Neutrophil (primary cell): ENCODE measurements around the gene MYO7A.

Source experiments
- H3K27ac ChIP-seq: fragments of 200-600 bp; sonication (generic); 2 replicates; pipeline ENCODE4 v1.5.1; 2016; ENCODE audit warnings: mild to moderate bottlenecking, moderate library complexity
- H3K27me3 ChIP-seq: fragments of 200-600 bp; sonication (generic); 2 replicates; pipeline ENCODE4 v1.6.0; 2016; ENCODE audit warnings: mild to moderate bottlenecking
- H3K36me3 ChIP-seq: fragments of 200-600 bp; sonication (generic); 2 replicates; pipeline ENCODE4 v1.5.1; 2017
- H3K4me1 ChIP-seq, 2 experiments: fragments of 200-600 bp in 1 of 2; sonication (generic) in 1 of 2; 1 replicate in 1 of 2; 2 replicates in 1 of 2; pipeline versions ENCODE4 v1.5.1 to v1.6.1; 2013 to 2016; ENCODE audit warnings: low read depth in 1 of 2, low read length in 1 of 2, mild to moderate bottlenecking in 1 of 2, moderate library complexity in 1 of 2; ENCODE audit not compliant: control insufficient read depth in 1 of 2, insufficient read depth in 1 of 2
- H3K4me3 ChIP-seq, 2 experiments: fragments of 200-600 bp in 1 of 2; sonication (generic) in 1 of 2; 1 replicate in 1 of 2; 2 replicates in 1 of 2; pipeline ENCODE4 v1.5.1; 2013 to 2016; ENCODE audit warnings: low read depth in 1 of 2, low read length in 1 of 2, mild to moderate bottlenecking in 1 of 2, moderate library complexity in 1 of 2
- H3K9me3 ChIP-seq: fragments of 200-600 bp; sonication (generic); 2 replicates; pipeline ENCODE4 v1.5.1; 2016
- CTCF ChIP-seq: fragments of 200-600 bp; sonication (generic); IDR thresholded peaks from 2 replicates; pipeline ENCODE4 v1.5.1; 2016; ENCODE audit warnings: antibody characterized with exemption

Gene MYO7A

GRCh38 chr11:77165066-77165465 is 37.0 kb downstream of the MYO7A start:
- TF ChIP-seq CTCF = no peak
- Histone ChIP-seq H3K27ac (no peak overlapping the region), H3K4me3 (no peak overlapping the region), H3K36me3 (no peaks in the 10 kb centered on the region), H3K27me3 (no peaks in the 10 kb centered on the region), H3K4me1 (no peaks in the 10 kb centered on the region), H3K9me3 (no peaks in the 10 kb centered on the region)

- H3K4me3 ChIP-seq = no peak overlapping the region
- no peaks in the 10 kb centered on the region for H3K9me3 ChIP-seq
- no peak for TF ChIP-seq CTCF
- H3K27ac ChIP-seq = no peak overlapping the region
- H3K36me3 ChIP-seq = no peaks in the 10 kb centered on the region
- no peaks in the 10 kb centered on the region for H3K27me3 ChIP-seq
- no peaks in the 10 kb centered on the region for H3K4me1 ChIP-seq
Measured at GRCh38 chr11:77166021-77166420, 38.0 kb downstream of the MYO7A start.

GRCh38 chr11:77167111-77167626 is 39.1 kb downstream of the MYO7A start:
- no peaks in the 10 kb centered on the region for H3K36me3 ChIP-seq
- no peak for TF ChIP-seq CTCF
- H3K4me3 ChIP-seq = no peak overlapping the region
- H3K4me1 ChIP-seq = no peaks in the 10 kb centered on the region
- no peaks in the 10 kb centered on the region for H3K27me3 ChIP-seq
- H3K27ac ChIP-seq = no peak overlapping the region
- no peaks in the 10 kb centered on the region for H3K9me3 ChIP-seq

GRCh38 chr11:77167791-77168190 is 39.7 kb downstream of the MYO7A start:
- H3K36me3 ChIP-seq = no peaks in the 10 kb centered on the region
- no peaks in the 10 kb centered on the region for H3K9me3 ChIP-seq
- H3K27me3 ChIP-seq = no peaks in the 10 kb centered on the region
- TF ChIP-seq CTCF = no peak
- no peak overlapping the region for H3K27ac ChIP-seq
- no peak overlapping the region for H3K4me3 ChIP-seq
- H3K4me1 ChIP-seq = no peaks in the 10 kb centered on the region

GRCh38 chr11:77170107-77170506 is 42.1 kb downstream of the MYO7A start:
- Histone ChIP-seq H3K4me3 (no peak overlapping the region), H3K9me3 (no peaks in the 10 kb centered on the region), H3K36me3 (no peaks in the 10 kb centered on the region), H3K4me1 (peaks cover 2 to 7% of the 10 kb centered on the region in 2 experiments), H3K27me3 (no peaks in the 10 kb centered on the region), H3K27ac (no peak overlapping the region)
- TF ChIP-seq CTCF = no peak

- Histone ChIP-seq H3K4me1 (peaks cover 14 to 18% of the 10 kb centered on the region in 2 experiments), H3K27me3 (no peaks in the 10 kb centered on the region)
Measured at GRCh38 chr11:77171254-77171653, 43.2 kb downstream of the MYO7A start.

More at GRCh38 chr11:77171254-77171653, 43.2 kb downstream of the MYO7A start:
- TF ChIP-seq CTCF = no peak
- no peak overlapping the region for H3K27ac ChIP-seq
- H3K4me3 ChIP-seq = no peak overlapping the region
- no peaks in the 10 kb centered on the region for H3K9me3 ChIP-seq
- H3K36me3 ChIP-seq = no peaks in the 10 kb centered on the region
